H9 (cell line): ENCODE data around the gene GAR1. TPM values are rescaled to one million over a fixed set of nuclear protein-coding genes. Genes with fewer than 3 reads are reported as not detected.

Experiments used
- DNase-seq: peaks from one replicate; pipeline ENCODE4 v3.0.0-alpha.2; 2017
- H2AFZ ChIP-seq: one replicate; pipeline ENCODE4 v1.6.1; 2013; ENCODE audit warnings: mild to moderate bottlenecking, low read length, control low read depth, moderate library complexity
- H2AK5ac ChIP-seq: 2 replicates; pipeline ENCODE4 v1.6.1; 2013; ENCODE audit warnings: low read length, control low read depth, mixed read lengths; ENCODE audit not compliant: insufficient read length
- H2BK120ac ChIP-seq: one replicate; pipeline ENCODE4 v1.6.1; 2013; ENCODE audit warnings: low read depth, mild to moderate bottlenecking, low read length, control low read depth, inconsistent platforms; ENCODE audit not compliant: poor library complexity, severe bottlenecking
- H2BK12ac ChIP-seq: 2 replicates; pipeline ENCODE4 v1.6.1; 2013; ENCODE audit warnings: low read length, control low read depth, mixed read lengths, low read depth; ENCODE audit not compliant: insufficient read length
- H2BK15ac ChIP-seq: 2 replicates; pipeline ENCODE4 v1.6.1; 2013; ENCODE audit warnings: low read depth, low read length, control low read depth
- H2BK20ac ChIP-seq: one replicate; pipeline ENCODE4 v1.6.1; 2013; ENCODE audit warnings: low read depth, mild to moderate bottlenecking, low read length, control low read depth, inconsistent platforms; ENCODE audit not compliant: poor library complexity, severe bottlenecking
- H2BK5ac ChIP-seq: 2 replicates; pipeline ENCODE4 v1.6.1; 2013; ENCODE audit warnings: low read length, control low read depth, mixed read lengths; ENCODE audit not compliant: insufficient read length
- H3K14ac ChIP-seq: 2 replicates; pipeline ENCODE4 v1.6.1; 2013; ENCODE audit warnings: low read length, control low read depth; ENCODE audit not compliant: insufficient read depth
- H3K18ac ChIP-seq: 2 replicates; pipeline ENCODE4 v1.6.1; 2013; ENCODE audit warnings: low read depth, mild to moderate bottlenecking, mixed read lengths, low read length, control low read depth; ENCODE audit not compliant: insufficient read length
- H3K23ac ChIP-seq: 2 replicates; pipeline ENCODE4 v1.6.1; 2013; ENCODE audit warnings: low read length, control low read depth, mixed read lengths, low read depth; ENCODE audit not compliant: insufficient read length
- H3K23me2 ChIP-seq: 2 replicates; pipeline ENCODE4 v1.6.1; 2013; ENCODE audit warnings: low read depth, mild to moderate bottlenecking, mixed read lengths, low read length, control low read depth; ENCODE audit not compliant: insufficient read length, poor library complexity, severe bottlenecking
- H3K27ac ChIP-seq: 2 replicates; pipeline ENCODE4 v1.5.1; 2013; ENCODE audit warnings: low read length, control low read depth, mixed read lengths, low read depth; ENCODE audit not compliant: insufficient read length
- H3K27me3 ChIP-seq: 2 replicates; pipeline ENCODE4 v1.6.1; 2013; ENCODE audit warnings: low read length, control low read depth, inconsistent platforms; ENCODE audit not compliant: insufficient read depth
- H3K4ac ChIP-seq: 2 replicates; pipeline ENCODE4 v1.6.1; 2013; ENCODE audit warnings: low read depth, mild to moderate bottlenecking, control low read depth, inconsistent platforms, low read length, moderate library complexity
- H3K4me1 ChIP-seq: 2 replicates; pipeline ENCODE4 v1.6.1; 2013; ENCODE audit warnings: low read length, control low read depth, inconsistent platforms; ENCODE audit not compliant: insufficient read depth
- H3K4me2 ChIP-seq: 2 replicates; pipeline ENCODE4 v1.6.1; 2013; ENCODE audit warnings: low read length, control low read depth, mixed read lengths; ENCODE audit not compliant: insufficient read length, insufficient read depth
- H3K56ac ChIP-seq: 2 replicates; pipeline ENCODE4 v1.6.1; 2013; ENCODE audit warnings: low read depth, mild to moderate bottlenecking, mixed read lengths, low read length, control low read depth; ENCODE audit not compliant: insufficient read length
- H3K79me1 ChIP-seq: 2 replicates; pipeline ENCODE4 v1.6.1; 2013; ENCODE audit warnings: low read depth, mild to moderate bottlenecking, moderate library complexity, low read length, control low read depth, inconsistent platforms; ENCODE audit not compliant: insufficient read depth, poor library complexity, severe bottlenecking
- H3K79me2 ChIP-seq: 2 replicates; pipeline ENCODE4 v1.6.1; 2013; ENCODE audit warnings: low read length, control low read depth, inconsistent platforms; ENCODE audit not compliant: insufficient read depth
- H3K9ac ChIP-seq: 2 replicates; pipeline ENCODE4 v1.6.1; 2013; ENCODE audit warnings: low read length, control low read depth, mixed read lengths; ENCODE audit not compliant: insufficient read length; ENCODE audit errors: extremely low read depth
- H3K9me3 ChIP-seq: one replicate; pipeline ENCODE4 v1.6.1; 2013; ENCODE audit warnings: low read depth, low read length, inconsistent platforms; ENCODE audit not compliant: control insufficient read depth
- H3T11ph ChIP-seq: one replicate; pipeline ENCODE4 v1.6.1; 2013; ENCODE audit warnings: mild to moderate bottlenecking, low read length, control low read depth, inconsistent platforms
- H4K20me1 ChIP-seq: one replicate; pipeline ENCODE4 v1.6.1; 2013; ENCODE audit not compliant: control insufficient read depth, insufficient read length, insufficient read depth
- H4K5ac ChIP-seq: 2 replicates; pipeline ENCODE4 v1.6.1; 2013; ENCODE audit warnings: low read depth, mild to moderate bottlenecking, mixed read lengths, low read length, control low read depth; ENCODE audit not compliant: insufficient read length
- H4K8ac ChIP-seq: replicated peaks from 2 replicates; pipeline ENCODE4 v1.6.1; 2013; ENCODE audit warnings: low read length, control low read depth, mixed read lengths, low read depth; ENCODE audit not compliant: insufficient read length
- H4K91ac ChIP-seq: 2 replicates; pipeline ENCODE4 v1.6.1; 2013; ENCODE audit warnings: low read depth, mild to moderate bottlenecking, moderate library complexity, mixed read lengths, low read length, control low read depth; ENCODE audit not compliant: insufficient read length
- H3K27ac Mint-ChIP-seq, 3 experiments: 2 replicates in 2 of 3; 3 replicates in 1 of 3; pipeline ENCODE4 v1.8.0; 2020 to 2021; ENCODE audit warnings: mixed read lengths in 3 of 3, mild to moderate bottlenecking in 1 of 3, moderate library complexity in 1 of 3
- H3K27me3 Mint-ChIP-seq: 2 replicates; pipeline ENCODE4 v1.8.0; 2021; ENCODE audit warnings: low read depth, mild to moderate bottlenecking, moderate library complexity, mixed read lengths
- H3K36me3 Mint-ChIP-seq, 3 experiments: 2 replicates in 2 of 3; 3 replicates in 1 of 3; pipeline ENCODE4 v1.8.0; 2020 to 2021; ENCODE audit warnings: low read depth in 3 of 3, mixed read lengths in 3 of 3; ENCODE audit not compliant: insufficient read depth in 1 of 3
- H3K4me1 Mint-ChIP-seq, 2 experiments: 2 replicates each; pipeline ENCODE4 v1.8.0; 2020; ENCODE audit warnings: mixed read lengths in 2 of 2
- H3K4me3 Mint-ChIP-seq, 2 experiments: 2 replicates in 1 of 2; 3 replicates in 1 of 2; pipeline ENCODE4 v1.8.0; 2020 to 2021; ENCODE audit warnings: mild to moderate bottlenecking in 2 of 2, mixed read lengths in 2 of 2, moderate library complexity in 1 of 2
- H3K9me3 Mint-ChIP-seq, 2 experiments: 2 replicates in 1 of 2; 3 replicates in 1 of 2; pipeline ENCODE4 v1.8.0; 2020; ENCODE audit warnings: mild to moderate bottlenecking in 2 of 2, mixed read lengths in 2 of 2, moderate library complexity in 1 of 2
- CTCF ChIP-seq: fragments of 200-600 bp; sonication (generic); conservative IDR thresholded peaks from 3 replicates; pipeline ENCODE4 v1.8.0; 2021; ENCODE audit warnings: antibody characterized with exemption, mild to moderate bottlenecking
- WGBS: extraction: QIAGEN DNeasy Blood & Tissue Kit; methylation state at CpG from one replicate; pipeline ENCODE4 v1.1.7; 2013; ENCODE audit warnings: missing lambda C conversion rate, low lambda C conversion rate, mixed read lengths; ENCODE audit not compliant: insufficient read length; ENCODE audit errors: extremely low coverage; 5-methylcytosine and 5-hydroxymethylcytosine counted together
- total RNA-seq: library from RNA; stranded (reverse); gene quantifications from 2 replicates; pipeline ENCODE4 v1.2.1, GENCODE V29; 2021

Gene GAR1
- total RNA-seq, 1 experiment from 2014 or later, result 45.3 TPM

GRCh38 chr4:109801895-109802319, 13.7 kb upstream of the GAR1 start, which contains the start of gene CFI:
TSS of gene CFI (minus strand) at chr4:109801999. CDS start at chr4:109801971, 28 bp downstream.
- H3K27ac Mint-ChIP-seq, result no peak within 1 kb of the TSS
- H2AFZ ChIP-seq, result no peak within 1 kb of the TSS
- no peaks in the 10 kb centered on the region for H3K4me1 ChIP-seq
- H3K14ac ChIP-seq, result no peak within 1 kb of the TSS
- no peak within 1 kb of the TSS for H2BK5ac ChIP-seq
- no peaks in the 10 kb centered on the region for H3K9me3 ChIP-seq
- H4K5ac ChIP-seq, result no peak within 1 kb of the TSS
- H4K20me1 ChIP-seq, result no peaks in the 10 kb centered on the region
- no peaks in the 10 kb centered on the region for H3K79me1 ChIP-seq
- H2BK120ac ChIP-seq, result no peak within 1 kb of the TSS
- no peak within 1 kb of the TSS for H2BK20ac ChIP-seq
- no peaks in the 10 kb centered on the region for H3K23me2 ChIP-seq
- H3T11ph ChIP-seq, result no peak within 1 kb of the TSS
- H3K9ac ChIP-seq, result no peak within 1 kb of the TSS
- H3K56ac ChIP-seq, result no peak within 1 kb of the TSS
- H2BK15ac ChIP-seq, result no peak within 1 kb of the TSS
- H3K18ac ChIP-seq, result no peak within 1 kb of the TSS
- H3K79me2 ChIP-seq, result no peaks in the 10 kb centered on the region
- no peak within 1 kb of the TSS for H3K4me2 ChIP-seq
- H3K4ac ChIP-seq, result no peak within 1 kb of the TSS
- H2BK12ac ChIP-seq, result no peak within 1 kb of the TSS
- H4K91ac ChIP-seq, result no peak within 1 kb of the TSS
- no peak within 1 kb of the TSS for H3K27ac ChIP-seq
- no peaks in the 10 kb centered on the region for H3K27me3 Mint-ChIP-seq
- H2AK5ac ChIP-seq, result no peak within 1 kb of the TSS
- no peaks in the 10 kb centered on the region for H3K27me3 ChIP-seq
- TF ChIP-seq CTCF, result no peak
- no peaks in the 10 kb centered on the region; a peak in 1 of 7 replicates for H3K36me3 Mint-ChIP-seq
- H3K4me1 Mint-ChIP-seq, result no peaks in the 10 kb centered on the region
- no peak within 1 kb of the TSS for H4K8ac ChIP-seq
- no peak for DNase-seq
- no peaks in the 10 kb centered on the region; a peak in 2 of 5 replicates for H3K9me3 Mint-ChIP-seq
- H3K4me3 Mint-ChIP-seq, result no peak within 1 kb of the TSS
- no peak within 1 kb of the TSS for H3K23ac ChIP-seq
- no CpG with 5 or more reads among the region's 2 CpGs for WGBS
